Stimulated activated CD4-positive, alpha-beta T cell treated with anti-CD3 and anti-CD28 coated beads, Interleukin-4, amount 100 ng/mL, for 4 hours (primary cell): ENCODE measurements around the gene EFCAB13.
"Not testable (repeated sequence)": the region's sequence is repeated elsewhere in the genome, so short reads cannot be mapped to it uniquely, and the experiment has no call there.

Experiments
- DNase-seq, 2 experiments: peaks; one replicate each; pipeline ENCODE4 v3.0.0-alpha.2; 2020

Gene EFCAB13

DNA sequence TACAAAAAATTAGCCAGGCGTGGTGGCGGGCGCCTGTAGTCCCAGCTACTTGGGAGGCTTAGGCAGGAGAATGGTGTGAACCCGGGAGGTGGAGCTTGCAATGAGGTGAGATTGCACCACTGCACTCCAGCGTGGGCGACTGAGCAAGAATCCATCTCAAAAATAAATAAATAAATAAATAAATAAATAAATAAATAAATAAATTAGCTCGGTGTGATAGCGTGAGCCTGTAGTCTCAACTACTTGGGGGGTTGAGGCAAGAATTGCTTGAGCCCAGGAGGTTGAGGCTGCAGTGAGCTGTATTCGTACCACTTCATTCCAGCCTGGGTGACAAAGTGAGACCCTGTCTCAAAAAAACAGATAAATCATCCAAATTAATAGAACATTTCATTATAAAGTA is 108.5 kb downstream of the EFCAB13 start:
- DNase-seq, result not testable (repeated sequence)

DNA sequence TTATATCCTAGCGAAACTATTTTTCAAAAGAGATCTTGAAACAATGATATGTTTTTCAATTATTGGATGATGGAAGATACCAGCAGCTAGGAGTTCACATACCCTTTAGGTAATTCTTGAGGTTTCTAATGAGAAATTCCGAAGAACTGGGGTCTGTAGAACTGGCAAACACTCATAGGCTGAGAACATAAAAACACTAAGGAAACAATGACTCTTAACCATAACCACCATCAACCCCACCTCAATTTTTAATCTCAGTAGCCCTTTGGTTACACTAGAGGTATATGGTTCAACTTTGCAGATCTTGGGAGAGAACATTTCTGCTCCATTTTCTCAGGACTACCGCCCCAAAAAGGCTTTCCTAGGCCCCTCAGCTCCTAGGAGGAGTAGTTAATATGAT is 141.4 kb downstream of the EFCAB13 start:
- DNase-seq, result no peak

DNA sequence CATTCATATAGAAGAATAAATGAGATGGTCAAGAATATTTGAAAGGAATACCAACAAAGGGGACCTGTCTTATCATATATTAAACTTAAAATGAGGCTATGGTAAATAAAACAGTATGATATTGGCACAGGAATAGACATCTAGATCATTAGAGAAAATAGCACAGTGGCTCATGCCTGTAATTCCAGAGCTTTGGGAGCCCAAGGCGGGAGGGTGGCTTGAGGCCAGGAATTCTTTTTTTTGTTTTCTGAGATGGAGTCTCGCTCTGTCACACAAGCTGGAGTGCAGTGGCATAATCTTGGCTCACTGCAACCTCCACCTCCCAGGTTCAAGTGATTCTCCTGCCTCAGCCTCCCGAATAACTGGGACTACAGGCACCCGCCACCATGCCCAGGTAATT is 143.2 kb downstream of the EFCAB13 start:
- DNase-seq, result not testable (repeated sequence)

DNA sequence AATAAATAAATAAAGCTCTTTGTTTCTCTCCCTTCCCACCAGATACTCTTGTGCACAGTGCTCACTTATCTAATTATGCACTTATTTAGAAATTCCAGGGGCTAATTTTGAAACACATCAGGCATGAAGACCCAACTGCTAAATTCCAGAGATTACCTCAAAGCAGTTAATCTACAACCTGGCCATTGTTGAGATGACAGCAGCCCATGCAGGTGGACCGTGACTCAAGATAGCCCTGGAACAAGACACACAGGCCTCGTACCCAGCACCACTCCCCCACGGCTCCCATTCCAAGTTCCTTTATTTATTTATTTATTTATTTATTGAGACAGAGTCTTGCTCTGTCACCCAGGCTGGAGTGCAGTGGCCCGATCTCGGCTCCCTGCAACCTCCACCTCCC is 147.1 kb downstream of the EFCAB13 start:
- no peak for DNase-seq

DNA sequence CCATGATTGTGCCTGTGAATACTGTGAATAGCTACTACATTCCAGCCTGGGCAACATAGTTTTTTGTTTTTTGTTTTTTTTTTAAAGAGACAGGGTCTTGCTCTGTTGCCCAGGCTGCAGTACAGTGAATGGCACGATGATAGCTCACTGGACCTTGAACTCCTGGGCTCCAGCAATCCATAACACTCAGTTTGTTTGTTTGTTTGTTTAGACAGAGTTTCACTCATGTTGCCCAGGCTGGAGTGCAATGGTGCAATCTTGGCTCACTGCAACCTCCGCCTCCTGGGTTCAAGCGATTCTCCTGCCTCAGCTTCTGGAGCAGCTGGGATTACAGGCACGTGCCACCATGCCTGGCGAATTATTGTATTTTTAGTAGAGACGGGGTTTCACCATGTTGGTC is 148.3 kb downstream of the EFCAB13 start:
- not testable (repeated sequence) for DNase-seq
